ENCODE data around the gene TEAD1. TPM values are rescaled to one million over a fixed set of nuclear protein-coding genes. Genes with fewer than 3 reads are reported as not detected.

Gene TEAD1
- total RNA-seq, 6 experiments from 2014 or later = 28.3 to 41.5 (median 32.2) TPM

- Histone ChIP-seq H3K9me3 (peaks cover 0 to 6% (median 0%) of the 10 kb centered on the region in 4 donors), H3K27me3 (no peaks in the 10 kb centered on the region), H3K4me3 (no peak overlapping the region), H3K36me3 (peaks cover 0 to 9% (median 0%) of the 10 kb centered on the region in 4 donors), H3K27ac (no peak overlapping the region), H3K4me1 (no peaks in the 10 kb centered on the region)
- 92% methylated on average over 2 of the region's 3 CpGs for WGBS (ENCODE audit: insufficient coverage, low coverage, low lambda C conversion rate, missing lambda C conversion rate)
- intact Hi-C loops (cut with DNase I) = no loop called here
- ATAC-seq (no peak), DNase-seq (no peak)
- TF ChIP-seq CTCF (IDR thresholded peaks at IDR 0.05) (no peak), POLR2A (IDR thresholded peaks at IDR 0.05) (no peak)
Observed at GRCh38 chr11:12944889-12945288, 270.7 kb downstream of the TEAD1 start.

DNA sequence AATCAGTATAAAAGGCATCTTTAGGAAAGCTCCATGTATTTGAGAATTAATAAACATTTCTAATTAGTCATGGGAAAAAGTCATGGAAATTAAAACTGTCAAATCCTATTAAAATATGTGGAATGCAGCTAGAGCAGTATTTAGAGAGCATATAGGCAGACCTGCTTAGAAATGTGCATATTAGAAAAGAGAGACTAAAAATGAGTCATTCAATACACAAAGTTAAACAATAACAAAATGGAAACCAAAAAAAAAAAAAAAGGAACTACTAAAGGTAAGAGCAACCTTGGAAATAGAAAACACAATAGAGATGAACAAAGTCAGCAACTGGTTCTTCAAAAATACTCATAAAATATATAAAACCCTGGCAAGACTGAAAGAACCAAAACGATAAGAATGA is 275.2 kb downstream of the TEAD1 start:
- ATAC-seq = no peak
- no peak overlapping the region for H3K4me3 ChIP-seq
- 100% methylated on average over 1 of the region's 1 CpG for whole genome bisulfite sequencing (ENCODE audit: insufficient coverage, low coverage, low lambda C conversion rate, missing lambda C conversion rate)
- no peak for TF ChIP-seq CTCF (IDR thresholded peaks at IDR 0.05)
- TF ChIP-seq POLR2A (IDR thresholded peaks at IDR 0.05) = no peak
- no peak overlapping the region for H3K27ac ChIP-seq
- DNase-seq = no peak
- no peaks in the 10 kb centered on the region for H3K4me1 ChIP-seq
- H3K27me3 ChIP-seq = no peaks in the 10 kb centered on the region
- H3K36me3 ChIP-seq = no peaks in the 10 kb centered on the region
- intact Hi-C loops (cut with DNase I) = no loop called here
- H3K9me3 ChIP-seq = no peaks in the 10 kb centered on the region

DNA sequence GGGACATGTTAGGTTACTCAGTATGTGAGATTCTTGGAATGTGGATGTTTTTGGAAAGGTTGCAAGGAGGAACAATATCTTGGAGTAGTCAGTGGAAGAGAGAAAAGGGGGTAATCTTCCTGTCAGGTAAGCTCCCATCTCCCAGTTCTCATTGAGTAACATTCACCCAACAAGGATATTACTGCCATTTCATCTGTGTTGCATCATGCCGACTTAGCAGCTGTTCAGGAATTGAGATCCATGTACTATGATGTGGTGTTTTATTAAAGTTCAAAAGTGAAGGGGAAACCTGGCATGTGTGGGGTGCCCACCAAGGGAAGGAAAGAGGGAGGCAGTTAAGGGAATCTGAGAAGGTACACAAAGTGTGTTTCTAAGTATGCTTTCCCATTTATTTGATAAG is 276.4 kb downstream of the TEAD1 start:
- DNase-seq (no peak), ATAC-seq (no peak)
- H3K36me3 ChIP-seq = no peaks in the 10 kb centered on the region
- no peak overlapping the region for H3K4me3 ChIP-seq
- no peak overlapping the region for H3K27ac ChIP-seq
- H3K27me3 ChIP-seq = no peaks in the 10 kb centered on the region
- TF ChIP-seq POLR2A (IDR thresholded peaks at IDR 0.05) (no peak), CTCF (IDR thresholded peaks at IDR 0.05) (no peak)
- intact Hi-C loops (cut with DNase I) = no loop called here
- H3K4me1 ChIP-seq = no peaks in the 10 kb centered on the region
- H3K9me3 ChIP-seq = no peaks in the 10 kb centered on the region
- 67% methylated on average over 1 of the region's 1 CpG for whole genome bisulfite sequencing (ENCODE audit: insufficient coverage, low coverage, low lambda C conversion rate, missing lambda C conversion rate)

DNA sequence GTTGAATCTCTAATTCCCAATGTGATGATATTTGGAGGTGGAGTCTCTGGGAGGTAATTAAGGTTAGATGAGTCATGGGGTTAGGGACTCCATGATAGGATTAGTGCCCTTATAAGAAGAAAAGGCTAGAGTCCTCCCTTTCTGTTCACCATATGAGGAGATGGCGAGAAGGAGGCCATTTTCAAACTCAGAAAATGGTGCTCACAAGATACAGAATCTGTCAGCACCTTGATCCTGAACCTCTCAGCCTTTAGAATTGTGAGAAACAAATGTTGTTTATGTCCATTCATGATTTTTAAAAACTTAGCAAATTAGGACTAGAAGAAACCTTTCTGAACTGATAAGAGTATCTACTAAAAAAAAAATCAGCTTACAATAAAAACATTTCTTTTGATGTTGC is 277.2 kb downstream of the TEAD1 start:
- ATAC-seq = no peak
- H3K27me3 ChIP-seq = no peaks in the 10 kb centered on the region
- intact Hi-C loops (cut with DNase I) = no loop called here
- no peak for DNase-seq
- no CpG with 5 or more reads among the region's 1 CpG for WGBS (ENCODE audit: insufficient coverage, low coverage, low lambda C conversion rate, missing lambda C conversion rate)
- no peaks in the 10 kb centered on the region for H3K4me1 ChIP-seq
- H3K27ac ChIP-seq = no peak overlapping the region
- H3K4me3 ChIP-seq = no peak overlapping the region
- no peaks in the 10 kb centered on the region for H3K9me3 ChIP-seq
- no peaks in the 10 kb centered on the region for H3K36me3 ChIP-seq
- TF ChIP-seq POLR2A (IDR thresholded peaks at IDR 0.05) (no peak), CTCF (IDR thresholded peaks at IDR 0.05) (no peak)

- no peaks in the 10 kb centered on the region for H3K27me3 ChIP-seq
- no peaks in the 10 kb centered on the region for H3K4me1 ChIP-seq
- no peak overlapping the region for H3K27ac ChIP-seq
- no peaks in the 10 kb centered on the region for H3K9me3 ChIP-seq
- H3K4me3 ChIP-seq = no peak overlapping the region
- DNase-seq (no peak), ATAC-seq (no peak)
- TF ChIP-seq CTCF (IDR thresholded peaks at IDR 0.05) (no peak), POLR2A (IDR thresholded peaks at IDR 0.05) (no peak)
- H3K36me3 ChIP-seq = no peaks in the 10 kb centered on the region
- intact Hi-C loops (cut with DNase I) = no loop called here
Observed at GRCh38 chr11:12952094-12952493, 277.9 kb downstream of the TEAD1 start.
